SK-N-SH treated with all-trans-retinoic acid at 6 μM for 48 hours (cell line): ENCODE results near the gene RNF43.

Experiments used
- ATAC-seq: fragments of 200-7000 bp; cut with Tn5 transposase; 3 replicates; pipeline ENCODE4 v1.9.1; 2020; ENCODE audit warnings: mild to moderate bottlenecking, moderate library complexity
- ARNTL ChIP-seq: fragments of 450-650 bp; formaldehyde crosslinking; IDR thresholded peaks from 2 replicates; pipeline ENCODE4 v1.5.0; 2020; ENCODE audit warnings: low read depth, mild to moderate bottlenecking, moderate library complexity, borderline replicate concordance
- CSDC2 ChIP-seq: fragments of 250-450 bp; sonication (Bioruptor Pico); IDR thresholded peaks from 2 replicates; pipeline ENCODE4 v1.5.0; 2020; ENCODE audit warnings: mild to moderate bottlenecking, moderate library complexity
- ESRRG ChIP-seq: fragments of 250-450 bp; sonication (Bioruptor Pico); IDR thresholded peaks from 2 replicates; pipeline ENCODE4 v1.6.1; 2021; ENCODE audit warnings: mild to moderate bottlenecking
- GLIS3 ChIP-seq: fragments of 250-450 bp; sonication (Bioruptor Pico); IDR thresholded peaks from 2 replicates; pipeline ENCODE4 v1.5.0; 2020; ENCODE audit warnings: mild to moderate bottlenecking, moderate library complexity
- ISL1 ChIP-seq: fragments of 250-450 bp; sonication (Bioruptor Pico); IDR thresholded peaks from 2 replicates; pipeline ENCODE4 v2.1.2; 2022; ENCODE audit warnings: mild to moderate bottlenecking, moderate library complexity
- OSR1 ChIP-seq: fragments of 250-450 bp; sonication (Bioruptor Pico); IDR thresholded peaks from 2 replicates; pipeline ENCODE4 v1.8.0; 2022; ENCODE audit warnings: moderate library complexity, mild to moderate bottlenecking, inconsistent platforms
- PPARA ChIP-seq: fragments of 250-450 bp; sonication (Bioruptor Pico); IDR thresholded peaks from 2 replicates; pipeline ENCODE4 v1.5.0; 2020; ENCODE audit warnings: mild to moderate bottlenecking, borderline replicate concordance
- RARB ChIP-seq: fragments of 250-450 bp; sonication (Bioruptor Pico); IDR thresholded peaks from 2 replicates; pipeline ENCODE4 v1.8.0; 2021; ENCODE audit warnings: mild to moderate bottlenecking, moderate library complexity
- SNAI2 ChIP-seq: fragments of 250-450 bp; sonication (Bioruptor Pico); IDR thresholded peaks from 2 replicates; pipeline ENCODE4 v1.5.0; 2020; ENCODE audit warnings: mild to moderate bottlenecking, moderate library complexity
- TCF4 ChIP-seq: fragments of 250-450 bp; sonication (Bioruptor Pico); IDR thresholded peaks from 2 replicates; pipeline ENCODE4 v1.8.0; 2021; ENCODE audit warnings: mild to moderate bottlenecking, moderate library complexity, borderline replicate concordance
- TOX ChIP-seq: fragments of 250-450 bp; sonication (Bioruptor Pico); IDR thresholded peaks from 2 replicates; pipeline ENCODE4 v1.8.0; 2021; ENCODE audit warnings: mild to moderate bottlenecking, moderate library complexity, borderline replicate concordance
- ZFP3 ChIP-seq: fragments of 250-450 bp; sonication (Bioruptor Pico); IDR thresholded peaks from 2 replicates; pipeline ENCODE4 v1.5.0; 2020; ENCODE audit warnings: mild to moderate bottlenecking, moderate library complexity
- ZFP30 ChIP-seq: fragments of 450-650 bp; formaldehyde crosslinking; IDR thresholded peaks from 2 replicates; pipeline ENCODE4 v1.5.0; 2022; ENCODE audit warnings: mild to moderate bottlenecking, moderate library complexity
- ZNF565 ChIP-seq: fragments of 450-650 bp; formaldehyde crosslinking; conservative IDR thresholded peaks from 2 replicates; pipeline ENCODE4 v1.5.0; 2020; ENCODE audit warnings: low read depth, mild to moderate bottlenecking, moderate library complexity
- ZNF8 ChIP-seq: fragments of 450-650 bp; formaldehyde crosslinking; IDR thresholded peaks from 2 replicates; pipeline ENCODE4 v1.5.0; 2020; ENCODE audit warnings: mild to moderate bottlenecking, moderate library complexity
- TF ChIP-seq, protein P1 (sequence below): fragments of 250-450 bp; sonication (Bioruptor Pico); IDR thresholded peaks from 2 replicates; pipeline ENCODE4 v1.5.1; 2020; ENCODE audit warnings: low read depth, mild to moderate bottlenecking, moderate library complexity
- TF ChIP-seq, protein P2 (sequence below): fragments of 250-450 bp; sonication (Bioruptor Pico); IDR thresholded peaks from 2 replicates; pipeline ENCODE4 v1.8.0; 2020; ENCODE audit warnings: mild to moderate bottlenecking, moderate library complexity, borderline replicate concordance
- TF ChIP-seq, protein P3 (sequence below): fragments of 250-450 bp; sonication (Bioruptor Pico); IDR thresholded peaks from 2 replicates; pipeline ENCODE4 v1.8.0; 2021; ENCODE audit warnings: low read depth, mild to moderate bottlenecking, moderate library complexity, borderline replicate concordance
- TF ChIP-seq, protein P4 (sequence below): fragments of 250-450 bp; sonication (Bioruptor Pico); IDR thresholded peaks from 2 replicates; pipeline ENCODE4 v1.5.0; 2020; ENCODE audit warnings: mild to moderate bottlenecking, moderate library complexity
- TF ChIP-seq, protein P5 (sequence below): fragments of 250-450 bp; sonication (Bioruptor Pico); IDR thresholded peaks from 2 replicates; pipeline ENCODE4 v1.5.1; 2021; ENCODE audit warnings: mild to moderate bottlenecking, moderate library complexity

Gene RNF43

DNA sequence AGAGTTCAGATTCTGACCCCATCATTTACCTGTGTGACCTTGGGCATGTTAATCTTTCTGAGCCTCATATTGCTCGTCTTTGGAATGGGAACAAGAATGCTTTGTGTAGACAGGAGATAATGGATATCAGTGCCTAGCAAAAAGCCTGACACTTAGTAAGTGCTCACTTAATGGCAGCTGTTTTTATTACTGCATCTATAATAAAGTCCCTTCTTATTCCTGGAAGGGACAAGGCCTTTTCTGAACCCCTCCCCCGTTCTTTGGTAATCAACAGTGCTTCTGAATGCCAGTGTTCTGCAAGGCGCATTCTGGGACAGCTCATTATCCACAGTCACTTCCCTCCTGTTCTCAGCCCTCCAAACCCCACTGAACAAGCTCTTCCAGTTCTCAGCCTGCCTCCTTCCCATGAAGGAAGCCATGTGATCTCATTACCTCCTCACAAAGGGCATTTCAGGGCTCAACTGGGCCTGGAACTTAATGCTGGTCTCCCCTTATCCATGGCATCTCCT is 40.2 kb downstream of the RNF43 start:
- TF ChIP-seq OSR1 (CRISPR knock-in tag), result no peak
- no peak for ATAC-seq

DNA sequence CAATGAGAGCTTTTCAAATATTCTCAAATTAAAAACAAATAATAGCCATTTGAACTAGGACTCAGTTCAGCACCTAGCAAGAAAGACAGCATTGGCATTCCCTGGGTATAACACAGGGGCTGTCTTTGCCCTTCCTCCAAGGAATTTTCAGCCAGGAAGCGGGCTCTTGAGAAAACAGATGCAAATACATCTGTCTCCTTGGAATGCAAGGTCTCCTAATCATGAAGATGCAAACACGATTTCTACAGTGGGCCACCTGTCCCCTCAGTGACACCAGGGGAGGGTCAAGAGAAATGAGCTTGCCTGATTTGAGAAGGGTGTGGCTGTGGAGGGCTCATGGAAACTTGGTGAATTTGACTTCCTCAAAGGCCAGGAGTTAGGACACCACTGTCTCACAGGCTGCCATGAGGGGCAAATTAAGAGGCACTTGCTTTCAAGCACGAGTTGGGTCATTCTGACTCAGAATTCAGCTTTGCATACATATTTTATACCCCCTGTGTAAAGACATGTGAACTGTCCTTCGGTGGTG is 40.8 kb downstream of the RNF43 start:
- ATAC-seq, result no peak
- TF ChIP-seq ZFP30 (CRISPR knock-in tag) (no peak), ZNF8 (CRISPR knock-in tag) (no peak)
- TF ChIP-seq, protein P1, sequence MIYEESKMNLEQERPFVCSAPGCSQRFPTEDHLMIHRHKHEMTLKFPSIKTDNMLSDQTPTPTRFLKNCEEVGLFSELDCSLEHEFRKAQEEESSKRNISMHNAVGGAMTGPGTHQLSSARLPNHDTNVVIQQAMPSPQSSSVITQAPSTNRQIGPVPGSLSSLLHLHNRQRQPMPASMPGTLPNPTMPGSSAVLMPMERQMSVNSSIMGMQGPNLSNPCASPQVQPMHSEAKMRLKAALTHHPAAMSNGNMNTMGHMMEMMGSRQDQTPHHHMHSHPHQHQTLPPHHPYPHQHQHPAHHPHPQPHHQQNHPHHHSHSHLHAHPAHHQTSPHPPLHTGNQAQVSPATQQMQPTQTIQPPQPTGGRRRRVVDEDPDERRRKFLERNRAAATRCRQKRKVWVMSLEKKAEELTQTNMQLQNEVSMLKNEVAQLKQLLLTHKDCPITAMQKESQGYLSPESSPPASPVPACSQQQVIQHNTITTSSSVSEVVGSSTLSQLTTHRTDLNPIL (CRISPR knock-in tag), result no peak
- TF ChIP-seq, protein P2, sequence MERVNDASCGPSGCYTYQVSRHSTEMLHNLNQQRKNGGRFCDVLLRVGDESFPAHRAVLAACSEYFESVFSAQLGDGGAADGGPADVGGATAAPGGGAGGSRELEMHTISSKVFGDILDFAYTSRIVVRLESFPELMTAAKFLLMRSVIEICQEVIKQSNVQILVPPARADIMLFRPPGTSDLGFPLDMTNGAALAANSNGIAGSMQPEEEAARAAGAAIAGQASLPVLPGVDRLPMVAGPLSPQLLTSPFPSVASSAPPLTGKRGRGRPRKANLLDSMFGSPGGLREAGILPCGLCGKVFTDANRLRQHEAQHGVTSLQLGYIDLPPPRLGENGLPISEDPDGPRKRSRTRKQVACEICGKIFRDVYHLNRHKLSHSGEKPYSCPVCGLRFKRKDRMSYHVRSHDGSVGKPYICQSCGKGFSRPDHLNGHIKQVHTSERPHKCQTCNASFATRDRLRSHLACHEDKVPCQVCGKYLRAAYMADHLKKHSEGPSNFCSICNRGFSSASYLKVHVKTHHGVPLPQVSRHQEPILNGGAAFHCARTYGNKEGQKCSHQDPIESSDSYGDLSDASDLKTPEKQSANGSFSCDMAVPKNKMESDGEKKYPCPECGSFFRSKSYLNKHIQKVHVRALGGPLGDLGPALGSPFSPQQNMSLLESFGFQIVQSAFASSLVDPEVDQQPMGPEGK (CRISPR knock-in tag), result no peak

DNA sequence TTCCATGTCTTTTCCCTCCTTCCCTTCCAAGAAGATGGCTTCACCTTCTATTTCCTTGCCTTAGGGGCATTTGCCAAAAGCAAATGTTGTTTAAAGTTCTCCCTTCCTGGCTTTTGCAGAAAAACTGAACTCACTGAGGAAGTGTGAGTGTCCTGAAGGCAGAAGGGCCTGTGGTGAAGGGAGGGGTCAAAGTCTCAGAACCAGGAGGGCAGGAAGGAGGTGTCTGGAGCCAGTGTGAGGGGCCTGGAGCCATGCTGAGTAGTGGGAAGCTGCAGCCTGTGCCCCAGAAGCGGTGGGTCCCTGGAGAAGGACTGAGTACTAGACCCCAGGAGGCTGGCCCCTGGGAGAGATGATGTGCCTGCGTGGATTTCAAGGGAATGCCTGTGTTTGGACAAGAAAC is 41.5 kb downstream of the RNF43 start:
- TF ChIP-seq ESRRG (CRISPR knock-in tag) (no peak), PPARA (CRISPR knock-in tag) (no peak), RARB (no peak), GLIS3 (CRISPR knock-in tag) (no peak), CSDC2 (no peak)
- TF ChIP-seq, protein P3, sequence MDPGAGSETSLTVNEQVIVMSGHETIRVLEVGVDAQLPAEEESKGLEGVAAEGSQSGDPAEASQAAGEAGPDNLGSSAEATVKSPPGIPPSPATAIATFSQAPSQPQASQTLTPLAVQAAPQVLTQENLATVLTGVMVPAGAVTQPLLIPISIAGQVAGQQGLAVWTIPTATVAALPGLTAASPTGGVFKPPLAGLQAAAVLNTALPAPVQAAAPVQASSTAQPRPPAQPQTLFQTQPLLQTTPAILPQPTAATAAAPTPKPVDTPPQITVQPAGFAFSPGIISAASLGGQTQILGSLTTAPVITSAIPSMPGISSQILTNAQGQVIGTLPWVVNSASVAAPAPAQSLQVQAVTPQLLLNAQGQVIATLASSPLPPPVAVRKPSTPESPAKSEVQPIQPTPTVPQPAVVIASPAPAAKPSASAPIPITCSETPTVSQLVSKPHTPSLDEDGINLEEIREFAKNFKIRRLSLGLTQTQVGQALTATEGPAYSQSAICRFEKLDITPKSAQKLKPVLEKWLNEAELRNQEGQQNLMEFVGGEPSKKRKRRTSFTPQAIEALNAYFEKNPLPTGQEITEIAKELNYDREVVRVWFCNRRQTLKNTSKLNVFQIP (CRISPR knock-in tag), result no peak
- ATAC-seq, result no peak

DNA sequence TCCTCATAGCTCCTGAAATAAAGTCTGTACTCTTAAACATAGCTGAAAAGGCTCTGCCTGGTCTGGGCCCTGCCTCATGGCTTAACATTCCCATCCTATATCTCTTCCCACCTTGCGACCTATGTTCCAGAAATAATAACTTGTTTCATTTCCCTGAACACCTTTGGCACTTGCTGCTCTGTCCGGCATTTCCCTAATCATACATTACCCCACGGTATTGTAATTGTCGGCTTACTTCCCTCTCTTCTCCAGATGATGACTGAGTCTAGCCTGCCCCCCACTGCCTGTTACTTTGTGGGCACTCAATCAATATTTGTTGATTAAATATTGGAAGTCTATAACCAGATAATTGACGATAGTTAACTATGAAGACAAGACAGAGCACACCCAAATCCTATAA is 42.1 kb downstream of the RNF43 start:
- no peak for ATAC-seq
- TF ChIP-seq ARNTL (CRISPR knock-in tag) (no peak), ESRRG (CRISPR knock-in tag) (no peak), TOX (no peak), GLIS3 (CRISPR knock-in tag) (no peak), SNAI2 (CRISPR knock-in tag) (no peak), RARB (no peak), TCF4 (CRISPR knock-in tag) (no peak), ZFP30 (CRISPR knock-in tag) (no peak), ISL1 (CRISPR knock-in tag) (no peak), PPARA (CRISPR knock-in tag) (no peak), ZNF565 (CRISPR knock-in tag) (no peak), ZNF8 (CRISPR knock-in tag) (no peak), ZFP3 (CRISPR knock-in tag) (no peak), CSDC2 (no peak), OSR1 (CRISPR knock-in tag) (no peak)
- TF ChIP-seq, protein P4, sequence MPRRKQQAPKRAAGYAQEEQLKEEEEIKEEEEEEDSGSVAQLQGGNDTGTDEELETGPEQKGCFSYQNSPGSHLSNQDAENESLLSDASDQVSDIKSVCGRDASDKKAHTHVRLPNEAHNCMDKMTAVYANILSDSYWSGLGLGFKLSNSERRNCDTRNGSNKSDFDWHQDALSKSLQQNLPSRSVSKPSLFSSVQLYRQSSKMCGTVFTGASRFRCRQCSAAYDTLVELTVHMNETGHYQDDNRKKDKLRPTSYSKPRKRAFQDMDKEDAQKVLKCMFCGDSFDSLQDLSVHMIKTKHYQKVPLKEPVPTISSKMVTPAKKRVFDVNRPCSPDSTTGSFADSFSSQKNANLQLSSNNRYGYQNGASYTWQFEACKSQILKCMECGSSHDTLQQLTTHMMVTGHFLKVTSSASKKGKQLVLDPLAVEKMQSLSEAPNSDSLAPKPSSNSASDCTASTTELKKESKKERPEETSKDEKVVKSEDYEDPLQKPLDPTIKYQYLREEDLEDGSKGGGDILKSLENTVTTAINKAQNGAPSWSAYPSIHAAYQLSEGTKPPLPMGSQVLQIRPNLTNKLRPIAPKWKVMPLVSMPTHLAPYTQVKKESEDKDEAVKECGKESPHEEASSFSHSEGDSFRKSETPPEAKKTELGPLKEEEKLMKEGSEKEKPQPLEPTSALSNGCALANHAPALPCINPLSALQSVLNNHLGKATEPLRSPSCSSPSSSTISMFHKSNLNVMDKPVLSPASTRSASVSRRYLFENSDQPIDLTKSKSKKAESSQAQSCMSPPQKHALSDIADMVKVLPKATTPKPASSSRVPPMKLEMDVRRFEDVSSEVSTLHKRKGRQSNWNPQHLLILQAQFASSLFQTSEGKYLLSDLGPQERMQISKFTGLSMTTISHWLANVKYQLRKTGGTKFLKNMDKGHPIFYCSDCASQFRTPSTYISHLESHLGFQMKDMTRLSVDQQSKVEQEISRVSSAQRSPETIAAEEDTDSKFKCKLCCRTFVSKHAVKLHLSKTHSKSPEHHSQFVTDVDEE (CRISPR knock-in tag), result no peak
- TF ChIP-seq, protein P3 (CRISPR knock-in tag), result no peak
- TF ChIP-seq, protein P1 (CRISPR knock-in tag), result no peak
- TF ChIP-seq, protein P5, sequence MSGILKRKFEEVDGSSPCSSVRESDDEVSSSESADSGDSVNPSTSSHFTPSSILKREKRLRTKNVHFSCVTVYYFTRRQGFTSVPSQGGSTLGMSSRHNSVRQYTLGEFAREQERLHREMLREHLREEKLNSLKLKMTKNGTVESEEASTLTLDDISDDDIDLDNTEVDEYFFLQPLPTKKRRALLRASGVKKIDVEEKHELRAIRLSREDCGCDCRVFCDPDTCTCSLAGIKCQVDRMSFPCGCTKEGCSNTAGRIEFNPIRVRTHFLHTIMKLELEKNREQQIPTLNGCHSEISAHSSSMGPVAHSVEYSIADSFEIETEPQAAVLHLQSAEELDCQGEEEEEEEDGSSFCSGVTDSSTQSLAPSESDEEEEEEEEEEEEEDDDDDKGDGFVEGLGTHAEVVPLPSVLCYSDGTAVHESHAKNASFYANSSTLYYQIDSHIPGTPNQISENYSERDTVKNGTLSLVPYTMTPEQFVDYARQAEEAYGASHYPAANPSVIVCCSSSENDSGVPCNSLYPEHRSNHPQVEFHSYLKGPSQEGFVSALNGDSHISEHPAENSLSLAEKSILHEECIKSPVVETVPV (CRISPR knock-in tag), result no peak
